Muscle of back (tissue), 13 donors: Measurements from ENCODE around the gene PLPPR3. TPM values are rescaled to one million over a fixed set of nuclear protein-coding genes. Genes with fewer than 3 reads are reported as not detected.

Source experiments
- DNase-seq, 3 donors: peaks; one replicate each; pipeline versions ENCODE4 v3.0.0 to v3.0.0-alpha.2; 2013
- long read RNA-seq, 9 donors: transcript quantifications; one replicate each; lab custom pipeline, GENCODE V29; 2026
- polyA plus RNA-seq, 10 donors: library from polyadenylated mRNA; unstranded; fragments of 120-200 nt; gene quantifications; one replicate each; pipeline ENCODE4 v1.2.1, GENCODE V29; 2013; ENCODE audit not compliant: insufficient read length in 10 of 10

Gene PLPPR3
- 1 to 10 TPM in 1 of 10 donors, under 1 TPM in 9; 0.27 to 1.5 (median 0.68) TPM for polyA plus RNA-seq
- long read RNA-seq, donor 1 = 0 reads
- long read RNA-seq, donor 2 = 0 reads
- long read RNA-seq, donor 3 = 0 reads
- long read RNA-seq, donor 4 = 0 reads
- long read RNA-seq, donor 5 = 0 reads
- long read RNA-seq, donor 6, partial matches to known transcripts = 0 of 2 reads
- long read RNA-seq, donor 6, other reads (novel, unspliced or antisense) = 0 of 2 reads
- long read RNA-seq, donor 7 = 0 reads
- long read RNA-seq, donor 8, partial matches to known transcripts = 0 of 1 reads
- long read RNA-seq, donor 8, other reads (novel, unspliced or antisense) = 0 of 1 reads
- long read RNA-seq, donor 9 = 0 reads

GRCh38 chr19:821825-822503, at the start of gene PLPPR3:
PLPPR3 (minus strand) TSS chr19:821955; CDS start chr19:821559, 396 bp downstream.
- no peak for DNase-seq

GRCh38 chr19:870963-871401, 49.2 kb upstream of the PLPPR3 start:
- DNase-seq = peak; percentile 51 to 70 (median 62)

GRCh38 chr19:870314-870713, 48.6 kb upstream of the PLPPR3 start:
- DNase-seq = no peak

GRCh38 chr19:869245-870177, 47.8 kb upstream of the PLPPR3 start:
- DNase-seq = peak; percentile 46 to 91 (median 80)

- no peak for DNase-seq
These were observed 46.9 kb upstream of the PLPPR3 start for GRCh38 chr19:868458-869244.

- DNase-seq = no peak
These were observed 46.2 kb upstream of the PLPPR3 start for GRCh38 chr19:867855-868457.

- peak in 1 of 3 donors; percentile 66 for DNase-seq
These were observed 45.6 kb upstream of the PLPPR3 start for GRCh38 chr19:867301-867793.

- DNase-seq = no peak
These were observed 45.1 kb upstream of the PLPPR3 start for GRCh38 chr19:866769-867300.

- no peak for DNase-seq
These were observed 41.5 kb upstream of the PLPPR3 start for GRCh38 chr19:863315-863620.

GRCh38 chr19:862581-863314, 41.0 kb upstream of the PLPPR3 start:
- peak in 1 of 3 donors; percentile 67 for DNase-seq

GRCh38 chr19:861756-862580, 40.2 kb upstream of the PLPPR3 start:
- no peak for DNase-seq

- DNase-seq = no peak
These were observed 39.5 kb upstream of the PLPPR3 start for GRCh38 chr19:861141-861755.

GRCh38 chr19:858868-859843, 37.4 kb upstream of the PLPPR3 start, which contains the start of gene CFD:
CFD (plus strand) TSS chr19:859664; CDS start chr19:859690, 26 bp downstream.
- peak in 1 of 3 donors; percentile 48 for DNase-seq

GRCh38 chr19:858284-858683, 36.5 kb upstream of the PLPPR3 start:
- no peak for DNase-seq

- DNase-seq = no peak
These were observed 33.9 kb upstream of the PLPPR3 start for GRCh38 chr19:855566-856120.

GRCh38 chr19:855142-855541, 33.4 kb upstream of the PLPPR3 start:
- DNase-seq = no peak

GRCh38 chr19:854549-854948, 32.8 kb upstream of the PLPPR3 start:
- DNase-seq = no peak
